GM12878 (cell line): ENCODE measurements around the gene SMIM17. TPM values are rescaled to one million over a fixed set of nuclear protein-coding genes. Genes with fewer than 3 reads are reported as not detected.
A peak's percentile ranks its signal among the peaks of the same experiment; 100 is the strongest.

Source experiments
- ASH2L ChIP-seq: fragments of 300-600, 200-600 bp; sonication (generic); IDR thresholded peaks from 2 replicates; pipeline ENCODE4 v1.6.1; 2017; ENCODE audit warnings: low read depth, mild to moderate bottlenecking, borderline replicate concordance
- BMI1 ChIP-seq: fragments of 450-650 bp; IDR thresholded peaks from 2 replicates; pipeline ENCODE4 v1.6.1; 2016; ENCODE audit warnings: mild to moderate bottlenecking, moderate library complexity, borderline replicate concordance
- CBX3 ChIP-seq: fragments of 200-600 bp; sonication (generic); IDR thresholded peaks from 2 replicates; pipeline ENCODE4 v1.6.1; 2016; ENCODE audit warnings: low read depth, borderline replicate concordance
- CBX5 ChIP-seq: sonication (generic); IDR thresholded peaks from 2 replicates; pipeline ENCODE4 v1.6.1; 2016; ENCODE audit warnings: low read depth, moderate library complexity, mild to moderate bottlenecking, inconsistent platforms
- CHD2 ChIP-seq: IDR thresholded peaks from 2 replicates; pipeline ENCODE4 v1.6.1; 2011; ENCODE audit warnings: low read depth, low read length, improper control_type of control experiment, borderline replicate concordance
- DPF2 ChIP-seq: fragments of 450-650 bp; IDR thresholded peaks from 2 replicates; pipeline ENCODE4 v1.6.1; 2017; ENCODE audit warnings: mild to moderate bottlenecking
- EP300 ChIP-seq, 2 experiments: fragments of 150-350 bp in 1 of 2; IDR thresholded peaks; 2 replicates each; pipeline ENCODE4 v1.6.1; 2011 to 2012; ENCODE audit warnings: low read depth in 2 of 2, low read length in 2 of 2, borderline replicate concordance in 1 of 2, improper control_type of control experiment in 1 of 2, inconsistent platforms in 1 of 2; ENCODE audit not compliant: control insufficient read depth in 1 of 2
- KDM1A ChIP-seq: fragments of 200-600 bp; sonication (generic); IDR thresholded peaks from 2 replicates; pipeline ENCODE4 v1.6.1; 2016; ENCODE audit warnings: borderline replicate concordance
- KLF5 ChIP-seq: fragments of 450-650 bp; IDR thresholded peaks from 2 replicates; pipeline ENCODE4 v1.6.1; 2014; ENCODE audit warnings: mild to moderate bottlenecking; ENCODE audit not compliant: partially characterized antibody
- MEF2A ChIP-seq: IDR thresholded peaks from 2 replicates; pipeline ENCODE4 v1.6.1; 2011; ENCODE audit warnings: low read depth, mild to moderate bottlenecking, low read length, moderate library complexity; ENCODE audit not compliant: insufficient read depth
- NFIC ChIP-seq: IDR thresholded peaks from 2 replicates; pipeline ENCODE4 v1.6.1; 2012; ENCODE audit warnings: low read depth, mild to moderate bottlenecking, inconsistent platforms, low read length, moderate library complexity
- NR2F1 ChIP-seq: fragments of 450-650 bp; conservative IDR thresholded peaks from 2 replicates; pipeline ENCODE4 v1.6.1; 2017; ENCODE audit warnings: mild to moderate bottlenecking
- RAD21 ChIP-seq: IDR thresholded peaks from 2 replicates; pipeline ENCODE4 v1.6.1; 2011; ENCODE audit warnings: mild to moderate bottlenecking, low read depth, low read length, moderate library complexity; ENCODE audit not compliant: insufficient read depth
- RAD51 ChIP-seq: fragments of 450-650 bp; IDR thresholded peaks from 2 replicates; pipeline ENCODE4 v1.6.1; 2016; ENCODE audit warnings: moderate library complexity, mild to moderate bottlenecking, inconsistent platforms
- SREBF1 ChIP-seq: IDR thresholded peaks from 2 replicates; pipeline ENCODE4 v1.6.1; 2012; ENCODE audit warnings: mild to moderate bottlenecking, low read length
- SREBF2 ChIP-seq: IDR thresholded peaks from 2 replicates; pipeline ENCODE4 v1.6.1; 2012; ENCODE audit warnings: mild to moderate bottlenecking, low read length
- SUPT20H ChIP-seq: IDR thresholded peaks from 2 replicates; pipeline ENCODE4 v1.6.1; 2011; ENCODE audit warnings: low read depth, mild to moderate bottlenecking, low read length, moderate library complexity, borderline replicate concordance; ENCODE audit not compliant: control insufficient read depth
- TCF12 ChIP-seq: IDR thresholded peaks from 2 replicates; pipeline ENCODE4 v1.6.1; 2011; ENCODE audit warnings: low read depth, mild to moderate bottlenecking, low read length
- TCF3 ChIP-seq: IDR thresholded peaks from 2 replicates; pipeline ENCODE4 v1.6.1; 2012; ENCODE audit warnings: low read depth, mild to moderate bottlenecking, low read length, borderline replicate concordance; ENCODE audit not compliant: insufficient read depth
- USF2 ChIP-seq: IDR thresholded peaks from 2 replicates; pipeline ENCODE4 v1.6.1; 2011; ENCODE audit warnings: low read depth, low read length, improper control_type of control experiment, borderline replicate concordance
- YBX1 ChIP-seq: fragments of 450-650 bp; IDR thresholded peaks from 2 replicates; pipeline ENCODE4 v1.6.1; 2016; ENCODE audit warnings: antibody characterized with exemption
- ZBED1 ChIP-seq: IDR thresholded peaks from 2 replicates; pipeline ENCODE4 v1.6.1; 2016; ENCODE audit warnings: borderline replicate concordance
- ZBTB11 ChIP-seq: fragments of 450-650 bp; formaldehyde crosslinking; IDR thresholded peaks from 2 replicates; pipeline ENCODE4 v1.5.0; 2022; ENCODE audit warnings: mild to moderate bottlenecking, missing genetic modification characterization
- ZZZ3 ChIP-seq: IDR thresholded peaks from 2 replicates; pipeline ENCODE4 v1.6.1; 2011; ENCODE audit warnings: low read depth; ENCODE audit not compliant: control insufficient read depth, insufficient read length
- polyA plus RNA-seq, 11 experiments: library from polyadenylated mRNA; depleted of rRNA in 4 of 11; unstranded in 6 of 11; stranded (reverse) in 5 of 11; fragments of >200 nt; fragmentation: Nextera tagmentation in 4 of 11; fragmentation: Illumina TruSeq in 1 of 11; extraction: Ambion mirVana in 4 of 11; extraction: Trizol in 1 of 11; gene quantifications; 1 replicate in 1 of 11; 2 replicates in 10 of 11; pipeline versions ENCODE4 v1.2.1 to v1.2.3, GENCODE V29; 2011 to 2016; ENCODE audit warnings: inconsistent platforms in 2 of 11, missing spikeins in 2 of 11, low read depth in 1 of 11
- total RNA-seq, 4 experiments: library from RNA; depleted of rRNA in 3 of 4; stranded (reverse); fragments of >200 nt in 3 of 4; fragmentation: Illumina TruSeq in 1 of 4; extraction: Trizol in 1 of 4; gene quantifications; 2 replicates each; pipeline versions ENCODE4 v1.2.1 to v1.2.3, GENCODE V29; 2013 to 2021
- TF ChIP-seq, protein P1 (sequence below): fragments of 450-650 bp; conservative IDR thresholded peaks from 2 replicates; pipeline ENCODE4 v1.6.1; 2017; ENCODE audit warnings: mild to moderate bottlenecking, moderate library complexity

The SMIM17 gene
- total and polyA plus RNA-seq, 10 of the 15 experiments (the other 5 are each of a cell fraction or from before 2014, with no cell fraction given): 0.07 to 0.23 (median 0.17) TPM; not detected in 6

DNA sequence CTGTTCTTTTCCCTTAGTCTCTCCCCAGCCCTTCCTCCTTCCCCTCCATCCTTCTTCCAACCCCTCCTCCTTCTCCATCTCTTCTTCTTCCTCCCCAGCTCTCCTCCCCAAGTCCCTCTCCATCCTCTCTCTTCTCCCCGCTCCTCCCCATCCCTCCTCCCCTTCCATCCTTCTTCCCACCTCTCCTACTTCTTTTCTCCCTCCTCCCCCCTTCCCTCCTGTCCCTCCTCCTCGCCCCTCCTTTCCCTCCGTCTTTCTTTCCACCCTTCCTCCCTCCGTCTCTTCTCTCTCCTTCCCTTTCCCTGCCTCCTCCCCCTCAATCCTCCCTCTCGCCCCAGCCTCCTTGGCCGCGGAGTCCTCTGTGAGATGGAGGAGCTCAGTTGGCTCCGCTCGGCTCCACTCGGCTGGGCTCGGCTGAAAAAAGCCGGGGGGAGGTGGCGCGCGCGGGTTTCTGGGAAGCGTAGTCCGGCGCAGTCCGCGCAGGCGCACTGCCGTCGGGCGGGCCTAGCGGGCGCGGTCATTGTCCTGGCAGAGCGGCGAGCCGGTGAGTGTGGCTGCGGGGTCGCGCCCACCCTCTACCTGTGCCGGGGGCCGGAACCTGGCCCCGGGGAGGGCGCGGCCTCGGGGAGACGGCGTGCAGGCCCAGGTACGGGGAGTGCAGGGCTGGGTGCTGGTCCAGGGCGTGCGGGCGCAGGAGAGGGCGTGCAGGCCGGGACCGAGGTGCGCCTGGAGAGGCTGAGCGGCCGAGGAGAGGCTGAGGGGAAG lies 48.0 kb upstream of the SMIM17 start, which contains the start of gene ZNF71 (continued):
- no peak for TF ChIP-seq TCF12
- no peak for TF ChIP-seq BMI1
- no peak for TF ChIP-seq TCF3
- TF ChIP-seq NFIC: no peak
- no peak for TF ChIP-seq ASH2L
- no peak for TF ChIP-seq EP300 (IDR thresholded peaks at IDR 0.05; ENCODE audit: borderline replicate concordance in 1 of 2, control insufficient read depth in 1 of 2, low read depth in 2 of 2, low read length in 2 of 2)
- 0 out of 2 replicates have a peak, but pooled peaks have one; percentile 27 for TF ChIP-seq NR2F1
- TF ChIP-seq RAD21: no peak
- TF ChIP-seq CBX5: no peak
- TF ChIP-seq KDM1A: no peak
- no peak for TF ChIP-seq ZBED1
- no peak for TF ChIP-seq ZZZ3
- TF ChIP-seq CHD2: 0 out of 2 replicates have a peak, but pooled peaks have one; percentile 28
- no peak for TF ChIP-seq CBX3
- no peak for TF ChIP-seq YBX1
- TF ChIP-seq, protein P1, sequence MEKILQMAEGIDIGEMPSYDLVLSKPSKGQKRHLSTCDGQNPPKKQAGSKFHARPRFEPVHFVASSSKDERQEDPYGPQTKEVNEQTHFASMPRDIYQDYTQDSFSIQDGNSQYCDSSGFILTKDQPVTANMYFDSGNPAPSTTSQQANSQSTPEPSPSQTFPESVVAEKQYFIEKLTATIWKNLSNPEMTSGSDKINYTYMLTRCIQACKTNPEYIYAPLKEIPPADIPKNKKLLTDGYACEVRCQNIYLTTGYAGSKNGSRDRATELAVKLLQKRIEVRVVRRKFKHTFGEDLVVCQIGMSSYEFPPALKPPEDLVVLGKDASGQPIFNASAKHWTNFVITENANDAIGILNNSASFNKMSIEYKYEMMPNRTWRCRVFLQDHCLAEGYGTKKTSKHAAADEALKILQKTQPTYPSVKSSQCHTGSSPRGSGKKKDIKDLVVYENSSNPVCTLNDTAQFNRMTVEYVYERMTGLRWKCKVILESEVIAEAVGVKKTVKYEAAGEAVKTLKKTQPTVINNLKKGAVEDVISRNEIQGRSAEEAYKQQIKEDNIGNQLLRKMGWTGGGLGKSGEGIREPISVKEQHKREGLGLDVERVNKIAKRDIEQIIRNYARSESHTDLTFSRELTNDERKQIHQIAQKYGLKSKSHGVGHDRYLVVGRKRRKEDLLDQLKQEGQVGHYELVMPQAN: peak; percentile 59; the same call in 1 of the 2 replicates
- TF ChIP-seq SREBF2: no peak
- TF ChIP-seq ZBTB11 (CRISPR knock-in tag): no peak
- TF ChIP-seq SUPT20H: no peak
- TF ChIP-seq KLF5: no peak
- no peak for TF ChIP-seq RAD51
- no peak for TF ChIP-seq DPF2
- TF ChIP-seq USF2: no peak
- TF ChIP-seq MEF2A: no peak
- no peak for TF ChIP-seq SREBF1
